ENCODE results near the gene ESAM.
A peak's percentile ranks its signal among the peaks of the same experiment; 100 is the strongest.

The ESAM gene

DNA sequence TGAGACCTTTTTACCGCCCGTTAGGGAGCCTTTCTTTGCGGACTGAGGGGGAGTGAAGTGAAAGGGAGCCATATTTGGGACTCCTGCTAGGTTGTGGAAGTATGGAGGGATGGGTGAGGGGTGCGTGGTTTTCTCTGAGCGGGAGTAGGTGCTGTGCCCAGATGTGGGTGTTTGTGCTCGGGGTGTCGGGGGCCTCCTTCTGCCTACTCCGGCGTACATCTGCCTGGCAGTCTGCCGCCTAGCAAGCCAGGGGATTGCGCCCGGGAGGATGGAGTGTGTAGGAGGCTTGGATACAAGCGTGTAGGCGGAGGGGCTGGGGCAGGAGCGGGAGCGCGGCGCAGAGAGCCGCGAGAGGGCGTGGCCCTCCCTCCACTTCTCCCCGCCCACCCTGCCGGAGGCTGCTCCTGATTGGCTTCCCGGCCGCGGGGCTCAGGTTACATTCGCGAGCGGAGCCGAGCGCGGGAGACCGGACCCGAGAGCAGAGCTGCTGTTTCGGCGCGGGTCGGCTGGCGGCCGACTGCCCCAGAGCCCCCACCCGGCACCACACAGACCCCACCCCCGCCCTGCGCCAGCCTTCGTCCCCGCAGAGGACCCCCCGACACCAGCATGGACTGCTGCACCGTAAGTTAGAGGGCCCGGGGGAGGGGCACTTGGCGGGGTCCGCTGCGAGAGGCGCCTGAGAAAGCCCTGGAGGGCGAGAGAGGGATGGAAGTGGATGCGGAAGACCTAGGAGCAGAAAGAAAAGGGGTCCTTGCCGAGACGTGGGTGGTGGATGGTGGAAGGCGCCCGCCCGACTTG, 22.4 kb downstream of the ESAM start, which contains the start of gene NRGN:
TSS of gene NRGN (plus strand) at position 464 of the 798 bp plus-strand sequence. CDS start at position 607, 143 bp downstream.
- Histone ChIP-seq H3K4me1 (peaks cover 45 to 72% (median 52%) of the 10 kb centered on the region in 10 experiments), H4K20me1 (peaks cover 0 to 40% (median 16%) of the 10 kb centered on the region in 11 experiments; a peak in 10 of 22 replicates), H3K27me3 (peaks cover 0 to 5% (median 0%) of the 10 kb centered on the region in 11 experiments; a peak in 1 of 22 replicates), H3K27ac (peak within 1 kb of the TSS in 7 of 11 experiments; percentile 26 to 72 (median 52); a peak in 13 of 22 replicates), H3K4me2 (peak within 1 kb of the TSS; percentile 84 to 98 (median 93)), H3K36me3 (peaks cover 0 to 6% (median 0%) of the 10 kb centered on the region in 11 experiments; a peak in 2 of 22 replicates), H3K4me3 (peak within 1 kb of the TSS; percentile 64 to 81 (median 71)), H3K9me3 (replicated peaks in 1 of 11) (no peaks in the 10 kb centered on the region), H3K9ac (peak within 1 kb of the TSS; percentile 64 to 78 (median 74); a peak in 21 of 22 replicates)
- no peak for TF ChIP-seq Cebpa-rat (IDR thresholded peaks at IDR 0.05)

DNA sequence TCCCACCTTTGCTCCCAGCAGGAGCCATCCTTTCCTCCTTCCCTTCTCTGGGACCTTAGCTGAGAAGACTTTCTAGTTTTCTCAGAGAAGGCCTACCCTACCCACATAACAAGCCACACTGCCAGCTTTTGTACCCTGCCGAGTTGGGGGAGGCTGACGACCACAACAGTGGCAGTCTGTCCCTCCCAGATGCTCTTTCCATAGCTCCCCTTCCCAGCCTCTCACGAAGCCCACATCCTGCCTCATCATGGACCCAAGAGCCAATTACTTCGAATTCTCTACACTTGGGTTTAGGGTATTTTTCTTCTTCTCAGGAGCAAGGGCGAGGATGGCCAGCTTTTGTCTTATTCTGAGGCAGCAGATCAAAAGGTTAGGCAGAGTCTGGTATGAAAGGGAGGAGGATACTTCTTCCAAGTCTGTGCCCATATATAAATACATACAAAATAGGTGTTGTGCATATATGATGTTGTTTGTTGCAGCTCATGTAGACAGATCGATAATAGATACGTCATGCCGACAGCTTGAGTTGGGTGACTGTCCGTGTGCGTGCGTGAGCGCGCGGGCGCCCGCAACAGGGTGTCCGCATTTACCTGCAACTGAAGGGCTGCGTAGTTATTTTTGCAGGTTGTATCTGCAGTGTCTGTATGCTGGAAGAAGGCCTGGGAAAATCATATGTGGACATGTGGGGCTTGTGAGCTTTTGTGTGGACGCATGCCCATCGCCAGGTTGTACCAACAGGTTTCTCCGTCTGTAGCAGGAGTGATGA, 23.2 kb downstream of the ESAM start:
- Histone ChIP-seq H3K36me3 (peaks cover 0 to 6% (median 0%) of the 10 kb centered on the region in 11 experiments; a peak in 1 of 22 replicates), H3K27me3 (peaks cover 0 to 5% (median 0%) of the 10 kb centered on the region in 11 experiments; a peak in 1 of 22 replicates), H3K27ac (no peak overlapping the region), H3K9ac (no peak overlapping the region), H3K4me3 (peak overlapping the region in 1 of 10 experiments; percentile 72; a peak in 2 of 20 replicates), H4K20me1 (peaks cover 0 to 32% (median 16%) of the 10 kb centered on the region in 11 experiments; a peak in 10 of 22 replicates), H3K9me3 (replicated peaks in 1 of 11) (no peaks in the 10 kb centered on the region), H3K4me1 (peaks cover 45 to 75% (median 52%) of the 10 kb centered on the region in 10 experiments), H3K4me2 (peak overlapping the region; percentile 84 to 98 (median 93))
- no peak for TF ChIP-seq Cebpa-rat (IDR thresholded peaks at IDR 0.05)

DNA sequence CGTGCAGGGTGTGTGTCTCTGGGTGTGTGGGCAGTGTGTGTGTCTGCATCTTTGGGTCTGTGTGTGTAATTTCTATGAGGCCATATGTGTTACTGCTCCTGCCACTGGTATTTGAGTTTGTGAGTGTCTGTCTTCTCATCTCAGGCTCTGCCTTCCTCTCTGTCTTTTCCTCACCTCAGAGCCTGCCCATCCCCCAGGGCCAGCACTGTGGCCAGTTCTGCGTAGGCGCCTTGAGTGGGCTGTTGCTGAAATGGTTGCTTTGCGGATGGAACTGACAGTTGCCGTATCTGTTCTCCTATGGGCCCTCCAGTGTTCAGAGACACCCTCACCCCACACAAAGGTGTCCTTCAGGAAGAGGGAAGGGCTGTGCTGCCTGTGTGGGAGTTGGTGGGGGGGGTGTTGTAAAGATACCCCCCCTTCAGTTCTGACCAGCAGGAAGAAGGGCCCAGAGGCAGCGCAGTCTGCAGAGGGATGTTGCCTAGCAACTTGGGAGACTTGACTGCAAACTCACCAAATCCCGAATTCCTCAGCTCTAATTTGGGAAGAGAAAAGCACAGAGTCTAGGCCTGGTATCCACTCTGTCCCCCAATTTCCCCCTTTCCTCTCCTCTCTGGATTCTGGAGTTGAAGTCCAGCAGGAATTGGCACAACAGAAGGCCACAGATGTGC, 24.3 kb downstream of the ESAM start:
- peaks cover 0 to 21% (median 12%) of the 10 kb centered on the region in 11 experiments; a peak in 10 of 22 replicates for H4K20me1 ChIP-seq
- peaks cover 45 to 77% (median 53%) of the 10 kb centered on the region in 10 experiments for H3K4me1 ChIP-seq
- peaks cover 0 to 2% (median 0%) of the 10 kb centered on the region in 11 experiments; a peak in 1 of 22 replicates for H3K36me3 ChIP-seq
- TF ChIP-seq Cebpa-rat (IDR thresholded peaks at IDR 0.05): no peak
- H3K4me2 ChIP-seq: peak overlapping the region; percentile 61 to 93 (median 76); a peak in 21 of 22 replicates
- no peak overlapping the region for H3K9ac ChIP-seq
- no peaks in the 10 kb centered on the region for H3K9me3 ChIP-seq (replicated peaks in 1 of 11)
- no peak overlapping the region for H3K4me3 ChIP-seq
- H3K27ac ChIP-seq: peak overlapping the region in 4 of 11 experiments; percentile 27 to 67 (median 60); a peak in 4 of 22 replicates
- H3K27me3 ChIP-seq: peaks cover 0 to 5% (median 0%) of the 10 kb centered on the region in 11 experiments; a peak in 1 of 22 replicates

DNA sequence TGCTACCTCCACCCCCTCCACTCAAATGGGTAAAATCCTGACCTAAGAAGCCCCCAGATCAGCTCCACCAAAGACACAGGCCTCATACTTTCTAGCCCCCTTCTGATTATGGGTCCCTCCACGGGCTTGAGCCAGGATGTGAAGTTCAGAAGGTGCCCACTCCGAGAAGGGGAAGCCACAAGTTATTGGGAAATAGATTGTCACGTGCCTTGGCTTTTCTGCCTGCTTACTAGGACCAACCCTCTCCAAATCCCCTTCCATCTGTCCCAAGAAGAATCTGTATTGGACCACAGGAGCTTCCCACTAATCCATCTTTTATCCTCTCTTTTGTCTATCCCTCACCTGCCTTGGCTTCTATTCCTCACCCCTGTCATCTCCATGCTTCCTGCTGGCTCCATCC, 25.4 kb downstream of the ESAM start:
- Histone ChIP-seq H4K20me1 (peaks cover 0 to 13% (median 3%) of the 10 kb centered on the region in 11 experiments; a peak in 9 of 22 replicates), H3K36me3 (no peaks in the 10 kb centered on the region), H3K4me3 (peak overlapping the region in 1 of 10 experiments; percentile 41; a peak in 2 of 20 replicates), H3K4me2 (peak overlapping the region; percentile 61 to 93 (median 76)), H3K27me3 (peaks cover 0 to 5% (median 0%) of the 10 kb centered on the region in 11 experiments; a peak in 1 of 22 replicates), H3K4me1 (peaks cover 42 to 77% (median 51%) of the 10 kb centered on the region in 10 experiments), H3K9me3 (replicated peaks in 1 of 11) (no peaks in the 10 kb centered on the region), H3K9ac (peak overlapping the region in 3 of 11 experiments; percentile 23 to 40 (median 24); a peak in 4 of 22 replicates), H3K27ac (peak overlapping the region in 7 of 11 experiments; percentile 27 to 67 (median 36); a peak in 14 of 22 replicates)
- peak in 7 of 11 experiments; percentile 19 to 76 (median 63); a peak in 10 of 22 replicates for TF ChIP-seq Cebpa-rat (IDR thresholded peaks at IDR 0.05)

DNA sequence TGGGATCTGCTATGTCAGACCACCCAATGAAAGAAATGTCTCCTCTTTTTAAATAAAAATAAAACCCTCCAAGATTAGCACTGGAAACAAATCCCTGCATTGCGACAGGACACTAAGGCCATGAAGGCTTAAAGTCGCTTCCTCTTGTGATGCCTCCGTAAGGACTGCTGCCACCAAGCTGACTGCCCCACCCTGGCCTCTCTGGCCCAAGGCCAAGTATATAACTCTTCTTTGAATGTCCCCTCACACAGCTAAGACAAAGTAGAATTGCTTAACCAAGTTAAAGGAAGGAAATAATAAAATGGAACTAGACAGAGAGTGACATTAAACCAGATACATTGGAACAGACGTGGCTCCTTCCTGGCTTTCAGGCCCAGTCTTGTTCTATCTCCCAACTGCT, 29.9 kb downstream of the ESAM start:
- Histone ChIP-seq H3K27ac (peak overlapping the region in 4 of 11 experiments; percentile 18 to 40 (median 32); a peak in 6 of 22 replicates), H3K9ac (no peak overlapping the region), H4K20me1 (no peaks in the 10 kb centered on the region), H3K4me3 (no peak overlapping the region), H3K4me2 (peak overlapping the region in 5 of 11 experiments; percentile 58 to 79 (median 72); a peak in 10 of 22 replicates), H3K27me3 (no peaks in the 10 kb centered on the region), H3K9me3 (replicated peaks in 1 of 11) (no peaks in the 10 kb centered on the region), H3K4me1 (peaks cover 16 to 68% (median 31%) of the 10 kb centered on the region in 10 experiments), H3K36me3 (no peaks in the 10 kb centered on the region)
- no peak for TF ChIP-seq Cebpa-rat (IDR thresholded peaks at IDR 0.05)

DNA sequence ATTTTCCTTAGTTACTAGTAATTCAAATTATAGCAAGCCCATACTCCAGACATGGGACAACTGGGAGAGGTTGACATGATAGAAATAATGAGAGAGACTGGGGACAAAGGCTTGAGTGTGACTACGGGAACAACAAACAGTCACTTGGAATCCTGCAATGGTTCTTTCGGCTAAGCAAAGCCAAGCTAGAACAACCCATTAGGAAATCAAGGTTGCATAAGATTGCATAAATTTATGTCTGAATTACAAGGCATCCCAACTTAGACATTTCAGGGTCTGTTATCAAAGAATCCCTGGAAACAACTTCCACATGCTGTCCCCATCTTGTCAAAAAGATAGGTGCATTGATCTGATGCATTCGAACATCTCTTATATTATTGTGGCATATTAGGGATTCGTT, 32.5 kb downstream of the ESAM start:
- H4K20me1 ChIP-seq: no peaks in the 10 kb centered on the region
- H3K9me3 ChIP-seq (replicated peaks in 1 of 11): no peaks in the 10 kb centered on the region
- 0 out of 22 replicates have a peak overlapping the region, but pooled peaks of 1 of the 11 experiments have one; percentile 3 for H3K4me2 ChIP-seq
- H3K36me3 ChIP-seq: no peaks in the 10 kb centered on the region
- H3K27ac ChIP-seq: no peak overlapping the region
- no peak for TF ChIP-seq Cebpa-rat (IDR thresholded peaks at IDR 0.05)
- no peak overlapping the region for H3K4me3 ChIP-seq
- no peaks in the 10 kb centered on the region for H3K27me3 ChIP-seq
- H3K9ac ChIP-seq: no peak overlapping the region
- H3K4me1 ChIP-seq: peaks cover 29 to 75% (median 42%) of the 10 kb centered on the region in 10 experiments

DNA sequence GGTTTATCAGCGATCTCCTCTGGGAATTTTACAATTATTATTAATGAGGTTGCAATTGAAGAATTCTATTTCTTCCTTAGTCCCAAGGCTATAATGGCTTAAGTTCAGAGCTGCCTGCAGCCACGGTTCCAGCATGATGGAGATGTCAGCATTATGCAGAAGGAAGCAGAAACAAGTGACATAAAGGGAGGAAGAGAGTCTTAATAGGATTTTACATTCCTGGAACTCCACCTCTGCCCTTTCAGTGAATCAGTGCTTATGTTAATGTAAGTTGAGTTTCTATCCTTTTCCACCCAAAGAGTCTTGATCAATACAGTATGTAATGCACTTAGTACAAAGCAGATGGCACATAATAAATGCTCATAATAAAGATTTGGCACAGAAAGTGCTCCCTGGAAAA, 34.0 kb downstream of the ESAM start:
- H3K9me3 ChIP-seq (replicated peaks in 1 of 11): no peaks in the 10 kb centered on the region
- H3K4me2 ChIP-seq: peak overlapping the region in 4 of 11 experiments; percentile 24 to 97 (median 94); a peak in 6 of 22 replicates
- H3K27me3 ChIP-seq: no peaks in the 10 kb centered on the region
- no peak overlapping the region for H3K9ac ChIP-seq
- no peak overlapping the region for H3K4me3 ChIP-seq
- H3K36me3 ChIP-seq: no peaks in the 10 kb centered on the region
- H4K20me1 ChIP-seq: no peaks in the 10 kb centered on the region
- no peak overlapping the region for H3K27ac ChIP-seq
- H3K4me1 ChIP-seq: peaks cover 43 to 82% (median 56%) of the 10 kb centered on the region in 10 experiments
- no peak for TF ChIP-seq Cebpa-rat (IDR thresholded peaks at IDR 0.05)

DNA sequence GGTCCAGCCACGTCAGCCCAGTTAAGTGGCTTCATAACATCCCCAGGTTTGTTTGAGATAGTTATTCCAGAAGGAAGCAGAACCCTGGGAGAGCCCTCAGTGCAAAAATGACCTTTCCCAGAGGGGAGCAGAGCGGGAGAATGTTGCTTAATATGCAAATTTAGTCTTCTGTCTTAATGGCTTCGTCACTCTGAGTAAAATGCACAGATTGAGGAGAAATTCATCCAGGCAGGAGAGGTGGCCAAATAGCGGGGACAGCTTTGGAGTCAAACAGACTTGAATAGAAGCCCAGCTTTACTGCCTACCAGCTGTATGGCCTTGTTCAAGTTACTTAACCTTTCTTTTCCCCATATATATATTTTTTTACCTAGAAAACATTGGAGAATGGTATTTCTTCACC, 34.6 kb downstream of the ESAM start:
- Histone ChIP-seq H3K9me3 (replicated peaks in 1 of 11) (no peaks in the 10 kb centered on the region), H3K4me3 (no peak overlapping the region), H3K4me2 (peak overlapping the region; percentile 21 to 98 (median 95); a peak in 21 of 22 replicates), H3K27ac (no peak overlapping the region), H3K27me3 (0 out of 22 replicates have a peak, but pooled peaks cover 0 to 3% (median 0%) of the 10 kb centered on the region in 11 experiments), H3K36me3 (no peaks in the 10 kb centered on the region), H4K20me1 (no peaks in the 10 kb centered on the region), H3K9ac (no peak overlapping the region), H3K4me1 (peaks cover 50 to 82% (median 62%) of the 10 kb centered on the region in 10 experiments)
- no peak for TF ChIP-seq Cebpa-rat (IDR thresholded peaks at IDR 0.05)

Data from BLaER1 treated with 17β-estradiol and CSF1 and Interleukin-3, amounts not matched to agents 10 nM and 100 nM (cell line).